Urothelium cell line (cell line): ENCODE results near the gene LAMC2.
"Not testable (repeated sequence)": the region's sequence is repeated elsewhere in the genome, so short reads cannot be mapped to it uniquely, and the experiment has no call there.

Experiments
- DNase-seq: peaks from one replicate; pipeline ENCODE4 v3.0.0; 2011; ENCODE audit warnings: low spot score, mixed read lengths
- FAIRE-seq: peaks from 2 replicates; lab custom pipeline; 2011; peaks lifted over from hg19 to GRCh38; lab: Jason Lieb, UNC

LAMC2 gene

DNA sequence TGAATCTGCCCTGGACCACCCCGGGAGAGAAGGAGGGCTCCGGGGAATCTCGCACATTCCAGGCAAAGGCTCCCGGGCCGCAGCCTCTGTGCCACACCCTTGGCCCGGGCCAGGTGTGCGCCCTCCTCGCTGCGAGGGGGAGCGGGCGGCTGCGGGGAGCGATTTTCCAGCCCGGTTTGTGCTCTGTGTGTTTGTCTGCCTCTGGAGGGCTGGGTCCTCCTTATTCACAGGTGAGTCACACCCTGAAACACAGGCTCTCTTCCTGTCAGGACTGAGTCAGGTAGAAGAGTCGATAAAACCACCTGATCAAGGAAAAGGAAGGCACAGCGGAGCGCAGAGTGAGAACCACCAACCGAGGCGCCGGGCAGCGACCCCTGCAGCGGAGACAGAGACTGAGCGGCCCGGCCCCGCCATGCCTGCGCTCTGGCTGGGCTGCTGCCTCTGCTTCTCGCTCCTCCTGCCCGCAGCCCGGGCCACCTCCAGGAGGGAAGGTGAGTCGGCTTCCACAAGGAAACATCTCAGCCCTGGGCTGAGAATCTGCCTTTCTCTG, at the start of gene LAMC2:
TSS of gene LAMC2 (plus strand) at position 324 of the 550 bp plus-strand sequence. CDS start at position 413, 89 bp downstream.
- DNase-seq (peak; percentile 86), FAIRE-seq (no peak)

DNA sequence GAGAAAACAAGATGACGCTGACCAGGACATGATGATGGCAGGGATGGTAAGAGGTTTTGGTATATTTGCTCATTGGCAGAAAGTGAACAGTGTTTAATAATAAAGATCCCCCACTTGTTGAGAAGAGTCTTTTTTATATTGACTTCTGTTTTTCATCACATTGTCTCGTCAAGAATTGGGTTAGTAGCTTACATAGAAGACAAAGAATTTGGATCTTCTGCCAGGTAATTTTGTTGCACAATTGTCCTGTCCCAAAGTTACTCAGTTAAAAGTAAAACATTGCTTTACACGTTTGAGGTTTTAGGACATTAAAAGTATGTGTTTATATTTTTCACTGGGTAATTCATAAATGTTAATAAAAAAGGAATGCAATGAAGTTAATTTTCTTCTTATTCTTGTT, 48.3 kb upstream of the LAMC2 start:
- FAIRE-seq: no peak

DNA sequence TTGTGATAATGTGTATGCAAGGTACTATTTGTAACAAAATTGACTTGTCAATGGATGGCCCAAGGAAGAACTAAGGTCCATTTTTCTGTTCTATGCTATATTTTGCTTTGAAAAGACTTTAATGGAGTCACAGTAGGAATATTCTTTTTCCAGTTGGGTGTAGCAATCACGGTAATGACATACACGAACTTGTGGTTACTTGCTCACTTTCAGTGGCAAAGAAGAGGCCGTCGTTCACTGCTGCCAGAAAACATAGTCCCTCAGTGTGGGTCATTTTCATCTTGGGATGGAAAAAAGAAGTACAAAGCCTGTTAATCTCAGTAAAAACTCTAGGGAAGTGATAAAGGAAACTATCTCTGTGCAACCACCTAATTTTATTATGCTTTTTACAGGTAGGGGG, 47.8 kb upstream of the LAMC2 start:
- no peak for DNase-seq

More for the DNA sequence above, 48.3 kb upstream of the LAMC2 start:
- no peak for DNase-seq

DNA sequence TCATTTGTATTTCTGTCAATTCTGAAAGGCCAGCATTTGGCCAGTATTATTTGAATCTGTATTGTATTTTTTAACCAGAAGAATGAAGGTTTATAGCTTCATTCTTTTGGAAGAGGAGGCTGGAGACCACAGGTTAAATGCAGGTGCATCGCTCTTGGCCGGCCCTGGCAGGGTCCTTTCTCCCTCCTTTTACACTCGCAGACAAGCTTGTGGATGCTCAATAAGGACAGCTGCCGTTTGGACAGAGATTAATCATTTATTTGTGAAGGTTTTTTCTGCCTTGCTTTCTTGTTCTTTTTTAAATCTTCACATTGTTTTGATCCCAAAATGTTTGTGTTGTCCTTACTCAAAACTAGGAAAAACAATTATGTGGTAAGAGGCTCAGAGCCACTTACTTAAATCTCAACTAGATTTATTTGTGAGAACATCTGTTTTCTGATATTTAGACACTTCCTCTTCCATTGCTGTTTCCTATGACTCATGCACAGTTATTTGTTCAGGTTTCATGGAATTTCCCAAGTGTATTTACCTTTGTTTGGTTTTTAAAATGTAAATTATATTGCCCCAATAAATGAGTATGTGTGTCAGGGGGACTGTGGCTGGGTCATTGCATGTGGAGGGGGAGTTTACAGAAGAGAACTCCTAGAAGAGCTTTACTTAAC, 46.7 kb upstream of the LAMC2 start:
- no peak for FAIRE-seq
- DNase-seq: no peak

More for the DNA sequence above, 47.8 kb upstream of the LAMC2 start:
- no peak for FAIRE-seq

DNA sequence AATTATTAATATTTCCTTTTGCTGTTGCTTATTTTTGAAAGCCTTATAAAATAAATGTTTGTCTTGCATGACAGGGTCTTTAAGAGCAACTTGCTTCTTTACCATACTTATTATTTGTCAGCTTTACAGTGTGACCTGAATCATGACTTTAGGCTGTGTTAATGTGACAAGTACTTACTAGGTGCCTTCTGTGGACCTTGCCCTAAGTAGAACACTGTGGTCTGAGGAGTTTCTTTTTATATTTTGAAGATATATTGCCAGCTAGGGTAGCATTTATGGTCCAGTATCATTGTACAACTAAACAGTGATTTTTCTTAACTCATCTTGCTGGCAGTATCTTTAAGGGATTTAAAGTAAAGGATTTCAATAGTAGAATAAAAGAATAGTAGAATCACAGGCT, 45.4 kb upstream of the LAMC2 start:
- FAIRE-seq (no peak), DNase-seq (no peak)

DNA sequence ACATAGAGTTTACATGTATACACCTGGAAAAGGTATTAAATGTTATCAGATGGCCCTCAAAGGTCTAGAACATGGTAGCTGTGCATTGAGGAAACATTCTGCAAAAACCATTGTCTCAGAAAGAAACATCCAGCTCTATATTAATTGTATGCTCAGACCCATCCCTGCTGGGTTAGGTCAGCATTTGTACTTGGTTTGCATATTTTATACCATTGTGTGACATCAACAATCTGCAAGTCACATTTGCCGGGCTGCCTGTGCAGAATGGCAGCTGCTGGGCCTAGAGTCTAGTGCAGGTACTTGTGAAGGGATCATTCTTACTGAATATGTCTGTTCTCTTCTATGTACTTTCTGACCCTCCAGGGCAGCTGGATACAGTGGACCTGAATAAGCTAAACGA, 43.9 kb upstream of the LAMC2 start:
- DNase-seq (no peak), FAIRE-seq (no peak)

DNA sequence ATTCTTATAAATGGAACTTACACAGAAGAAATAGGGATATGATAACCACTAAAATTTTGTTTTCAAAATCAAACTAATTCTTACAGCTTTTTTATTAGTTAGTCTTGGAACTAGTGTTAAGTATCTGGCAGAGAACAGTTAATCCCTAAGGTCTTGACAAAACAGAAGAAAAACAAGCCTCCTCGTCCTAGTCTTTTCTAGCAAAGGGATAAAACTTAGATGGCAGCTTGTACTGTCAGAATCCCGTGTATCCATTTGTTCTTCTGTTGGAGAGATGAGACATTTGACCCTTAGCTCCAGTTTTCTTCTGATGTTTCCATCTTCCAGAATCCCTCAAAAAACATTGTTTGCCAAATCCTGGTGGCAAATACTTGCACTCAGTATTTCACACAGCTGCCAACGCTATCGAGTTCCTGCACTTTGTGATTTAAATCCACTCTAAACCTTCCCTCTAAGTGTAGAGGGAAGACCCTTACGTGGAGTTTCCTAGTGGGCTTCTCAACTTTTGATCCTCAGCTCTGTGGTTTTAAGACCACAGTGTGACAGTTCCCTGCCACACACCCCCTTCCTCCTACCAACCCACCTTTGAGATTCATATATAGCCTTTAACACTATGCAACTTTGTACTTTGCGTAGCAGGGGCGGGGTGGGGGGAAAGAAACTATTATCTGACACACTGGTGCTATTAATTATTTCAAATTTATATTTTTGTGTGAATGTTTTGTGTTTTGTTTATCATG, 42.3 kb upstream of the LAMC2 start:
- DNase-seq: no peak
- FAIRE-seq: no peak

DNA sequence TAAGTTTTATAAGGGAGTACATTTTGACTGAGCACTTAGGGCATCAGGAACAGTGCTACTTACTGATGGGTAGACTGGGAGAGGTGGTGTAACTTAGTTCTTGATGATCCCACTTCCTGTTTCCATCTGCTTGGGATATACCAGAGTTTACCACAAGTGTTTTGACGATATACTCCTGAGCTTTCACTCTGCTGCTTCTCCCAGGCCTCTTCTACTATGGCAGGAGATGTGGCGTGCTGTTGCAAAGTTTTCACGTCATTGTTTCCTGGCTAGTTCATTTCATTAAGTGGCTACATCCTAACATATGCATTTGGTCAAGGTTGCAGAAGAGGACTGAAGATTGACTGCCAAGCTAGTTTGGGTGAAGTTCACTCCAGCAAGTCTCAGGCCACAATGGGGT, 41.3 kb upstream of the LAMC2 start:
- DNase-seq (no peak), FAIRE-seq (no peak)

- no peak for DNase-seq
- no peak for FAIRE-seq
Observed at GRCh38 chr1:183147735-183148134, 38.3 kb upstream of the LAMC2 start.

DNA sequence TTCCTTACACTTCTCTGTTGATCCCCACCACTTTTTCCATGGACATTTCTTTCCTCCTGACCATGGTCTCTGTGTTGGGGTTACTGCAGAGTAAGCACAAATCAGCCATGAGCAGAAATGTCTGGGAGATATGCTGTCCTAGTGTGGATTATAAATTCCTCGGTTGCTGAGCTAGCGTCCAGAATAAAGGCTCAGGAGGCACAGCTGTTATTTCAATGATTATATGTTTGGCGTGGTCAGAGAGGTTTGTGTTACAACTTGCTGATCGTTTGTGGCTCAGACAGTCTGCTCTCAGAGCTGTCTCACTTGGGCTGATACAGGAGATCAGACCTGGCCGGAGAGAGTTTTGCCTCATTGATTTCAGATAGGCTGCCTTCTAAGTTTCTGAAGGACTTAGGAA, 37.5 kb upstream of the LAMC2 start:
- DNase-seq: no peak
- no peak for FAIRE-seq

DNA sequence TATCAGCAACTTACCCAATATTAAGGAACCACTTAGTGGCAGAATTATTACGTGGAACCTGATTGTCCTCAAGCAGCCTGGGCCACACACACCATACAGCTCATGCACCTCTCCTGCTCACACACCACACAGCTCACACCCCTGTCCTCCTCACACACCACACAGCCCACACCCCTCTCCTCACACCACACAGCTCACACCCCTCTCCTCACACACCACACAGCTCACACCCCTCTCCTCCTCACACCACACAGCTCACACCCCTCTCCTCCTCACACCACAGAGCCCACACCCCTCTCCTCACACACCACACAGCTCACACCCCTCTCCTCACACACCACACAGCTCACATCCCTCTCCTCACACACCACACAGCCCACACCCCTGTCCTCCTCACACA, 36.8 kb upstream of the LAMC2 start:
- FAIRE-seq: no peak
- no peak for DNase-seq

- peak; percentile 95 for FAIRE-seq
- not testable (repeated sequence) for DNase-seq
Observed at GRCh38 chr1:183150032-183150431, 36.0 kb upstream of the LAMC2 start.

- no peak for FAIRE-seq
- no peak for DNase-seq
Observed at GRCh38 chr1:183150445-183150844, 35.6 kb upstream of the LAMC2 start.

DNA sequence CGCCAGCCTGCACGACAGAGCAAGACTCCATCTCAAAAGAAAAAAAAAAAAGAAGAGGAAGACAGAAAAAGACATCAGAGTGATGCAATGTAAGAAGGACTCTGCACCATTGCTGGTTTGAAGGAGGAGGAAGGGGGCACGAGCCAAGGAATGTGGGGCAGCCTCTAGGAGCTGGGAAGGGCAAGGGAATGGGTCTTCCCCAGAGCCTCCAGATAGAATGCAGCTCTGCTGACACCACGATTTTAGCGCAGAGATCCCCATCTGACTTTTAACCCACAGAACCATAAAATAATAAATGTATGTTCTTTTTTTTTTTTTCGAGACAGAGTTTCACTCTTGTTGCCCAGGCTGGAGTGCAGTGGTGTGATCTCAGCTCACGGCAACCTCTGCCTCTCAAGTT, 33.9 kb upstream of the LAMC2 start:
- no peak for DNase-seq
- no peak for FAIRE-seq

DNA sequence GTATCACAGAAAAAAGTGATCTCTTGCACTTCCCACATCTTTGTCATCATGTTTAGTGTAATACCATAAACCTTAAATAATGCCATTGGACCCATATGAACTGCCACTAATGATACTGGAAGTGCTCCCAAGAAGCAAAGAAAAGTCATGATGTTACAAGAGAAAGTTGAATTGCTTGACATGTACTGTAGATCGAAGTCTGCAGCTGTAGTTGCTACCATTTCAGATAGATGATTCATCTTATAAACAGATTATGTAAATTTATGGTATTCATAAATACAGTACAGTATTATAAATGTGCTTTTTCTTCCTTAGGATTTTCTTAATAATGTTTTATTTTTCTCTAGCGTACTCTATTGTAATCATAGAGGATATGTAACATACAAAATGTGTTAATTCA, 30.1 kb upstream of the LAMC2 start:
- FAIRE-seq (no peak), DNase-seq (no peak)

GRCh38 chr1:183159960-183160359, 26.1 kb upstream of the LAMC2 start:
- DNase-seq: peak; percentile 71
- no peak for FAIRE-seq

DNA sequence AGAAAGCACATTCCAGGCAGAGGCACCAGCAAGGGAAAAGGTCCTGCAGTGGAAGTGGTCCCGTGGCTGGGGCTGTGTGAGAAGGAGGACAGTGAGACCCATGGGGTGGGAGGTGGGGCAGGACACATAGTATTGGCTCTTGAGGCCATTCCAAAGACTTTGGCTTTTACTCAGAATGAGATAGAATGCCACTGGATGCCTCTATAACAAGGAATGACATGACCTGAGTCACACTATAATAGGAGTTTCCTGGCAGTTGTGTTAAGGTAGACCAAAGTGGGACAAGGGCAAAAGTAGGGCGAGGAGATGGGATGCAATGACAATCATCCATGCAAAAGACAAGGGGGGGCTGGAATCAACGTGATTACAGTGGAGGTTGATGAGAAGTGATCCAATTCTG, 24.7 kb upstream of the LAMC2 start:
- FAIRE-seq (no peak), DNase-seq (no peak)

GRCh38 chr1:183163316-183163715, 22.7 kb upstream of the LAMC2 start:
- FAIRE-seq (no peak), DNase-seq (peak; percentile 68)

GRCh38 chr1:183164340-183164739, 21.7 kb upstream of the LAMC2 start:
- peak; percentile 81 for DNase-seq
- FAIRE-seq: no peak

DNA sequence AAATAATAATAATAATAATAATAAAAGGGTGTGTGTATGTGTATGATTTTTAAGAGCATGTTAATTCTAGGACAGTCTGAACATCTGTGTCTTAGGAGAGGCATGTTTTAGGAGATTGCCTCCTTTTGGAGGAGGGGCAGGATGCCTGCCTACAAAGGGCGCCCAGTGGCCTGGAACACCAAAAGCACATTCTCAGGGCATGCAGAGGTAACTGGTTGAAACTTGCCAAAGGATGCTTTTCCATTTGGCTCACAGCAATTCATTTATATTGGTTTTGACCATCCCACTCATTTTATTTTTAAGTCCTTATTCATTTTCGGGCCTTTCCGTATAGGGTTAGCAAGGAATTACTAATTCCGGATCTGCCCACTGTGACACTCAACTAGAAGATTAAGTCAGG, 21.1 kb upstream of the LAMC2 start:
- peak; percentile 21 for DNase-seq
- no peak for FAIRE-seq

DNA sequence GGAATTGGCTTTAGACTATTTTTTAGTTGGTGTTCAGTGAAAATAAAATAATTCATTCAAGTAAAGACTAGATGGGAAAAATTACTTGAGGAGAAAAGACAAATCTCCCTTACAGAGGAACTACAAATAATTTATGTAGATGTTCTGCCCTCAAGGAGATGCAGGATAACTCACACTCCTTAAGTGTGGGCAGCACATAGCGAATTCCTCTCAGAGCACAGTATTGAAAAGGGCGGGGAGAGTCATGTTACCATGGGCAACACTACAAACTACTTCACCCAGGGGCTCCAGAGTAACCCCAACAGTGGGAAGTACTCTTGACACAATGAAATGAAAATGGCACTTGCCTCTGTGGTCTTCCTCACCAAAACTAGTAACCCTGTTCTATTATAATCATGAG, 20.6 kb upstream of the LAMC2 start:
- DNase-seq: no peak
- no peak for FAIRE-seq

DNA sequence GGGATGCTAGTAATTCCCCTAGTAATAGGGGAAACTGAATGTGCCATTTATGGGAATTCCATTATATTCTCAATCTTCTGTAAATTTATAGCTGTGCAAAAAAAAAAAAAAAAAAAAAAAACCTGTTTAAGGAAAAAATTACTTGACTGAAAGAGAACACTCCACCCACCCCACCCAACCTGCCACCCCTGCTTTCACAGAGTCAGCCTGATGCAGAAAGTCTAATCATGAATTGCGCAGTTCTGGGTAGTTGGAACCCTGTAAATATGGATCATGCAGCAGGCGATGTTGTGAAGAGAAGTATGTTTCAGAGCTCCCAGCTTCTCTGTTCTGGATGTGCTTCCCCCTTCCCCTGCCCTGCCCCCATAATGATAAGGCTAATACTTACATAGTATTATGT, 19.6 kb upstream of the LAMC2 start:
- no peak for DNase-seq
- FAIRE-seq: no peak
